HG03039 (cell line): ENCODE data around the gene EFCAB9.

Source experiments
- ATAC-seq: cut with Tn5 transposase; IDR thresholded peaks from one replicate; pipeline ENCODE4 v1.9.1; 2021; ENCODE audit warnings: mild to moderate bottlenecking, moderate library complexity; ENCODE audit not compliant: unreplicated experiment

The EFCAB9 gene

DNA sequence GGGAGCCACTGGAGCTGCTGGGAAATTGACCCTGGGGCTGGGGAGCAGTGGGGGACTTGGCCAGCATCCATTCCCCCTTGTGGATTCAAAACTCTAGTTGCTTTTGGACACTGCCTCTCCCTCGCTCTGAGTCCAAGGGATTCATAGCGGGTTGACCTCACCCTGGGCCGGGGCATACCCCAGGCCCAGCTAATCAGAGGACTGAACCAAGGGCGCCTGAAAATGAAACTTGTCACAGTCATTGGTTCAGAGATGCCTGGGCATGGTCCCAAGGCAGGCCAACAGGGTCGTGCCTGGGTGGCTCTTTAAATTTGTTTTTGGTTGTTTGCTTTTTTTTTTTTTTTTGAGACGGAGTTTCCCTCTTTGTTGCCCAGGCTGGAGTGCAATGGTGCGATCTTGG is 28.5 kb upstream of the EFCAB9 start:
- ATAC-seq = no peak

DNA sequence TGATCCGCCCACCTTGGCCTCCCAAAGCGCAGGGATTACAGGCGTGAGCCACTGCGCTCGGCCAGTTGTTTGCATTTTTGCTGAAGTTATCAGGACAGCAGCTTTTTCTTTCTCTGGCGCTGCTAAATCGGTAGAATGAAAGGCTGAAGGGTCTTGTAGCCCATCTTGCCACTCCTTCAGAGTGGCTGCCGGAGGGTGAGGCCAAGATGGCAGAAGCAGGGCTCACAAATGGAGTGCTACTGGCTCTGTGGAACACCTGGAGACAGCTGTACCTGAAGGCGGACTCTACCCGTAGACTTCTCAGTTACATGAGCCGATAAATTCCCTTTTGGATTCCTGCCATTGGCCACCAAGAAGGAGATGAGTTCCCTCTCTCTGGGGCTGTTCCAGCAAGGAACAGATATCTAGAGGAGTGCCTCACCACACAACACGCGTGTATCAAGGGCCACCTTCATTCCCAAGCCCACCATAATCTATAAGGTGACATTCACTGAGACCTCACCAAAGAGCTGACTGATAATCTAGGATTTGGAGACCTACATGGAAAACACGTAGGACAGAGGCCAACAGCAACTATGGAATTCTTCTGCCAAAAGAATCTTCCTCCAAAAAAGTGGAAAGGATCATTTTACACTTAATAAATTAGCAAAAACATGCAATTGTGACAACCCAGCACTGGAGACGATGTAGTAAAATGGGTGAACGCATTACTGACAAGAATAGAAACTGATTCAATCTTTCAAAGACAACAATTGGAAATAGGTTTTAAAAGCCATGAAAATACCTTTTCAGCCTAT is 27.7 kb upstream of the EFCAB9 start:
- ATAC-seq = no peak

DNA sequence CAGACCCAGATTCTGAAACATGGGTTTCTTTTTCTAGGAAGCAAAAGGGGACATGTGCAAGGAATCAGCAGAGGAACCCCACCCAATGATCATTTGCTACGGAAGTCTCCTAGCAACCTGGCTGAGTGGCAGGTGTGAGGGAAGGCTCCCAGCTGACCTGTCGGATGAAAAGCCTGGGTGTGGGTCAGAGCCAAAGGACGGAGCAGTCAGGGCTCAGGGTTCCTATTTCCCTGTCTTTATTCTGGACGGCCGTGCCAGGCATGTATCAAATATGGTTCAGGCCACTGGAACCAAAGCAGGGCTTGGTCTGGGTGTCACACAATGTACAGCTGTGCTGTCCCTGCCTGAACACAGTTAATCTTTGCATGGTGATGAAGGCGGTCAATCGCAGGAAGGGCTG is 26.1 kb upstream of the EFCAB9 start:
- no peak for ATAC-seq

DNA sequence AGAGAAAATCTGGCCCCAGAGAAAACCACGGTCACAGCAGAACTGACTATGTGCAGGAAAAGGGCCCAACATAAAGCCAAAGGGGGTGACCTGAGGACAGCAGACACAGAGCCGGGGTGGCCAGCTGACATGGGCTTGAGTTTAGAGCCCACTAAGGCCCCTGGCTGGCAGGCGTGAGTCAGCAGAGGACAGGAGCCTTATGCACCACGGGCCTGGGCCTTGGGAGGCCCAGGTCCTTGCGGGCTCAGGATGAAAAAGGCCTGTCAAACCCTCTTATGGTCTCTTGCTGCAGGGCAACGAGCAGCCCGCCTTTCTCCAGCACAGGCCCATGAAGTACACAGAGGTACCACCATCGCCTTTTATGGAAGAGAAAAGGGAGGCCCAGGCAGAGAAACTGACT is 25.7 kb upstream of the EFCAB9 start:
- ATAC-seq = no peak

DNA sequence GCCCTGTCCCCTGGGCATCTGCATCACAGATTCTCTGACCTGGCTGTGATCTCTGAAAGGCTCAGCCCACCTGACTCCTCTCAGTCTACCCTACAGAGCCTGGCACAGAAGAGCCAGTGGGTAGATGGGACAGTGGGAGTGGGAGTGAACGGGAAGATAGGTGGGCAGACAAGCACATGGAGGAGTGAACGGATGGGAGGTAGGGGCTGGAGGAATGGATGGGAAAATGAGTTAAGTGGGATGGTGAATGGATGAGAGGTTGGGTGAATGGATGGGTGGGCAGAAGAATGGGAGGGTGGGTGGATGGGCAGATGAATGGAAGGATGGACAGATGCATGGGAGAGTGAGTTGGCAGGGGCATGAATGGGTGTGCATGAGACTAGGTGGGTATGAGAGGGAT is 24.8 kb upstream of the EFCAB9 start:
- ATAC-seq = no peak

DNA sequence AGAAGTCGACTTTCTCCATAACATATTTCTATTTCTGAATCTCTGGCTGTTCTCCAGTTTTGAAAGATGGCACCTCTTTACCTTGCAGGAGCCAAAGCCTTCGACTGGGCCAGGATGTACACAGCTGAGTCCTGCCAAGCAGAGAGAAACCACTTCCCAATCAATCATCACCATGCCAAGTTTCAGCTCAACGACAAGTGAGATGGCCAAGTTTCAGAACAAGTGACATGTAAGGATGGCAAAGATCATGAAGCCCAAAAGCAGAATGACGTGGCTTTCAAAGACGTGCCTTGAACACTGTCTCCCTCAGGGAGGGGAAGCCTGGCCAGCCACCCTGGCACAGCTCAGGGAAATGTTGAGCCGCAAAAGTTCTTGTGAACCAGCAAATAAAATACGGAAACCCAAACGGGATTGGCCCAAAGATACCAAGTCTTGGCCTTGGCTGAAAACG is 23.7 kb upstream of the EFCAB9 start:
- ATAC-seq = no peak

DNA sequence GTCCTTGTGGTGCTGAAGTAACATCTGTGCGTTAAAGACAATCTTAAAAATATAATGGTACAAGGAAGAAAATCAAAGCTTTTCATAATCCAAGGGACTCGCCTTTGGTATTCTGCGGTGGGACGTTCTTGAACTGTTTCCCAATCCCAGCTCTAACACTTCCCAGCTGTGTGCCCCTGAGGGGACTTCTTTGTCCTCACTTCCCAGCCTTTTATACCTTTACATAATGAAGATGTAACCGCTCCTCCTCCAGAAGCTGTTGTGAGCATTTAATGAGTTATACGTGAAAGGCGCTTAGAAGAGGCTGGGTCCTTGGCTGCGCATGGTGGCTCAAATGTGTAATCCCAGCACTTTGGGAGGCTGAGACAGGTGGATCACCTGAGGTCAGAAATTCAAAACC is 22.9 kb upstream of the EFCAB9 start:
- no peak for ATAC-seq

DNA sequence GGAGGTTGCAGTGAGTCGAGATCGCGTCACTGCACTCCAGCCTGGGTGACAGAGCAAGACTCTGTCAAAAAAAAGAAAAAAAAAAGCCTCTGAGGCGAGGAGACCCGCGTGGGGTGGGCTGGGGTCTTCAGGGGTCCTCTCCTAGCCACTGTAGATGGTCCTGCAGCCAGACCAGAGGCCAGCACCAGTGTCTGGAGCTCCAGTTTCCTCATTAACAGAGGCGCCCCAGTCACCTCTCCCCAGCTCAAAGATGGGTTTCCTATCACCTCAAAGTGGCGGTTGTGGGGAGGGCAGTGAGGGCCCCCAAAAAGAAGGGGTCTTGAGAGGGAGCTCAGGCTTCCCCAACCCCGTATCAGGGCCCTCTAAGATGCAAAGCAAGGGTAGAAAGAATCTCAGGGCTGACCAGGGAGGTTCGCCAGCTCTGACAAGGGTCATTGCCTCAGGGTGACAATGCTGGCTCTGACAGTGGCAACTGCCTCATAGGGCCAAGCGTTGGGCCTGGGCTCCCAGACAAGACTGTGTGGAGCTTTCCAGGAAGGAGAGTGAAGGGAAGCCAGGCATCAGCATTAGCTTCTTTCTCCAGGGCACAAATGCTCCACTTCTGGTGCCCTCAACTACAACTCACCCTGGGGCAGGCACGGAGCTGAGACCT is 20.9 kb upstream of the EFCAB9 start:
- no peak for ATAC-seq

DNA sequence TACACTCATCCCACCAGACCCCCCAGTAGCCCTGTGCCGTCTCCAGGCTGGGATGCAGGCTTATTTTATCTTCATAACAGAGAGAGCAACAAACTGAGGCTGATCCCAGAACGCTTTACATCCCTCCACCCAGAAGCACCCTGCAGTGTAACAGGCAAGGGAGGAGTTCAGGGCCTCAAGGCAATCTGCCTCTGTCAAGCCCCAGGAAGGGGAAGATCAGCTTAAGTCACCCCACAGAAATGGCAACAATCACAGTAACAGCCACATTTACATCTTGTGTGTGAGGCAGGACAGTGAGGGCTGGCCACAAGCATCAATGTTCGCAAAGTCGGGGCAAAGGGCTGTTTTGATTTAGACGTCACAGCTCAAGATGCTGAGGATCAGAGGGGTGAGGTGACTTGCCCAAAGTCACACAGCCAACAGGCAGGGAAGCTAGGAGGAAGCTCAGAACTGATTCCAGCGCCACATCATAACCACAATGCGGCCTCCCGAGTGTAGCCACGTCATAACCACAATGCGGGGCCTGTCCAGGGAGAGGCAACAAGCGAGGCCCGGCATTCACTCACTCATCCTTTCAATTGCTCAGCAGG is 20.3 kb upstream of the EFCAB9 start:
- no peak for ATAC-seq

DNA sequence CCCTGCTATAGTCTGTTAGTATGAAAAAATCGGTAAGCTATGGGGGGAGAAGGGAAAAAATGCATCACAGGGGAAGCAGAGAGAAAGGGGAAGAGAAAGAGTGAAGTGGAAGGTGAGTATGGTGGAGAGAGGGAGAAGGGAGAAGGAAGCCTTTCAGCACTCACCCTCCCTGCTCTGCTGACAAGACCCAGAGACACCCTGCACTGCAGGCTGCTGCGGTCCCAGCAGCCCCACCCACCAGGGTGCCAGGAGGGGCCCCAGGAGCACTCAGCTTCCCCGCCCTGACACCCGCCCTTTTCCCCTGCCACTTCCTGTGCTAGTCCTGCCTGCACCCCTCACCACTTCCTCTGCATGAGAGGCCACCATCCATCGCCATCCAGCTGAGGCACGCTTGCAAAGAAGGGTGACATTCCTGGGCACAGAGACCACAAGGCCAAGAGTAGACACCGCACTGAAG is 18.7 kb upstream of the EFCAB9 start:
- peak; percentile 54 for ATAC-seq

DNA sequence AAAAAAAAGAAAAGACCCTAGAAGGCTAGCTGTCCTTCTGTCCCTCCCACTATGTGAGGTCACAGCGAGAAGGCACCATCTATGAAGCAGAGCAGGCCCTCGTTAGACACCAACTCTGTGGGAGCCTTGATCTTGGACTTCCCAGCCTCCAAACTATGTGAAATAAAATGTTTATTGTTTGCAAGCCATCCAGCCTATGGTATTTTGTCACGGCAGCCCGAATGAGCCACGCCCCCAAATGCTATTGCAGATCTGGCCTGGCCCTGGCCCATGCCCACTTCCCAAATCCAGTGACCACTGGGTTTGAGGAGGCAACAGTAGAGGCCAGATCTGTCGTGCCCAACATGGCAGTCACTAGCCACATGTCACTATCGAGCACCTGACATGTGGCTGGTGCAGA is 16.8 kb upstream of the EFCAB9 start:
- ATAC-seq = no peak

DNA sequence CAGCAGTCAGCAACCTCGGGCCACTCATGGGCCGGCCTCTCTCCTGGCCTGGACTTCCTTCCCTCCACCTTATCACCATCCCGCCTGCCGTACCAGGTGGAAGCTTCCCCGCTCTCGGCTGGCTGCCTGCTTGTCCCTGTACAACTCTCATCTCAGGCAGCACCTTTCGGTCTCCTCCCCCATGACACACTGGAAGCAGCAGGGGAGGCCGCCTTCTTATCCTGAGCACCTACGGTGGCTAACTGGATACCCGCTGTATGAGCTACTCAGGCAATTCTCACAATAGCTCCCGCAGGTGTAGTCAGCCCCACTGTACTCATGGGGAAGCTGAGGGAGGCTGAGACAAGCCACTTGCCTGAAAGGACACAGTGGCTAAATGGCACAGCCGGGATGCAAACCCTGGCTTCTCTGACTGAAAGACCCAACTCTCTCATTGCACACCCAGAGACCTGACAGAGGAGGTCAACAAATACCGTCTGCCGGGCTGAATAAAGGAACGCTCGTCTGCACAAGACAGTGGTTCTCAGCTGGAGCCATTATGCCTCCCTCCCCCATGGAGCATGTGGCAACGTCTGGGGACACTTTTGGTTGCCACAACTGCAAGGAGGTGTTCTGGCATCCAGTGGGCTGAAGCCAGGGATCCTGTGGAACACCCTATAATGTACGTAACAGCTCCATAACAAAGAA is 15.5 kb upstream of the EFCAB9 start:
- ATAC-seq = no peak

DNA sequence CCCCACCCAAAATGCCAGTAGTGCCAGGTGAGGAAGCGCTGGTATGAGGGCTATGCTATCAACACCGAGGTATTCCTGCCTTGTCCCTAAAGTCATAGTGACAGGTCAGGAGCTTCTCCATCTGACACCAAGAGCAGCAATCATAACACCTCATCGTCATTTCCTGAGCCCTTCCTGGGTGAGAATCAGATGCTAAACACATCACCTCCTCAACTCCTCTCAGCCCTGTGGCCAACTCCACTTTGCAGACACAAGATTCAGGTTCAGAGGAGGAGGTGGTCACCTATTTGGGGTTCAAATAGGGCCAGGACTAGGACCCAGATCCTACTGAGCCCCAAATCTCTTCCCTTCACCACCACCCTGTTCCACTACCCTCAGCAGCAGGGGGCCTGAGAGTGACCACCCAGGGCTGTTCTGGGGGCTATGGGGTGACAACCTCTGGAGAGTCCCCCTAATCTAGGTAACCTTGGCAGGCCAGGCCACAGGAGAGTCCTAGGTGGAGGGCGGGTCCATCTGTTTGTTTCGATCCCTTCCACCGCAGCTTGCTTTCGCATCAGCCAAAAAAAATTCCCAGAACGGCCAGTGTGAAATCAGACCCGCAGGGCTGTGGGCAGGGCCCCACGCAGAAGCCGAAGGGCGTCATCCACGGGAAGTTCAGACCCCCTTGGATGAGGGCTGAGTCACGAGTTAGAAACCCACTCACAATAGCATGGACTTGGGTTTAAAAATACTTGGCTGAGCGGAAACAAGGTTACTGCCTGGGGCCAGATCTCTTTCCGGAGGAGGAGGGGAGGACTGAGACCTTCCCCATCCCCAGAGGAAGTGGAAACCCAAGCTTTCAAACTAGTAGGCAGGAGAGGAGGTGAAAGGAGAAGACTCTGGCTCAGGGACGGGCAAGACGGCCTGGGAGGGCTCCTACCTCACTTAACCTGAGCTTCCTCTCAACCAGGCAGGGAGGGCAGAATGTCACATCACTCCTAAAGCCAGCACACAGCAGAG is 14.7 kb upstream of the EFCAB9 start:
- ATAC-seq = no peak

DNA sequence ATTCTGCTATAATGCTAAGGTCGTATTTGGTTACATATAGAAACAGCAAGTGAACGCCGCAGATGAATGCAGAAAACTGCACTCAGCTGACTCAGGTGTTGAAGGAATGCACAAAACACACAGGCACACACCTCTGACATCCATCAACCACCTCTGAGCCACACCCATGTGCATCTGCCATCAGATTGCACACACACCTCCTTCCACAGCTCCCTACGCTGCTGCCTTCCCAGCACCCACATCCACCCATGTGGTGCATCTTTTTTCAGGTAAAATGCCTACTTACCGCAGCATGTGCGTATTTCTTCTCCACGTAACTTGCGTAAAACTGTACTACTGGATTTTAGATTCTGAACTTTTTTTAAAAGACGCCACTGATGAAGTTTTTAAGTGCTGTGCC is 13.0 kb upstream of the EFCAB9 start:
- no peak for ATAC-seq

DNA sequence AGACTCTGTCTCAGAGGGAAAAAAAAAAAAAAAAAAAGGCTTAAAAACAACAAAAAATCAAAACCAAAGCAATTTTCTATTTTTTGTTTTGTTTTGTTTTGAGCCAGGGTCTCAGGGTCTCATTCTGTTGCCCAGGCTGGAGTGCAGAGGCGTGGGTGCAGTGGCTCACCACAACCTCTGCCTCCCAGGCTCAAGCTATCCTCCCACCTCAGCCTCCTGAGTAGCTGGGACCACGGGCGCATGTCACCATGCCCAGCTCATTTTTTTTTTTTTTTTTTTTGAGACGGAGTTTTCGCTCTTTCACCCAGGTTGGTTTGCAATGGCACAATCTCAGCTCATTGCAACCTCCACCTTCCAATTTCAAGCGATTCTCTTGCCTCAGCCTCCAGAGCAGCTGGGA is 11.7 kb upstream of the EFCAB9 start:
- no peak for ATAC-seq

DNA sequence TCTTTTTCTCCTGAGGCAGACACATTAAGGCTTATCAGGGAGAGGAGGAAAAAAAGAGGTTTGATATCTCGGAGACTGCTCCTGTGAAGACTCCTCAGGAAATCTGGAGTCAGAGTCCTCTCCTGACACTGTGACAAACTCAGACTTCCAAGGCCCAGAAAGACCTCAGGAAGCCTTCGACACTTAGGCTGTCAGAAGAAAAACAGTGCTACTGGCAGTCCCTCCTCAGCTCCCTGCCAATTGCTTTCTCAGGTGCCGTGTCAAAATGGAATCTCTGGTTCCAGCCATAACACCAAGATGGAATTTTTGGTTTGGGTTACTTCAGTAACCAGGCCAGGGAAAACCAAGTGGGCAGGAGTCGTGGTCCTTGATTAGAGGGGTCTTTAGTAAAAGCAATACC is 10.1 kb upstream of the EFCAB9 start:
- no peak for ATAC-seq

DNA sequence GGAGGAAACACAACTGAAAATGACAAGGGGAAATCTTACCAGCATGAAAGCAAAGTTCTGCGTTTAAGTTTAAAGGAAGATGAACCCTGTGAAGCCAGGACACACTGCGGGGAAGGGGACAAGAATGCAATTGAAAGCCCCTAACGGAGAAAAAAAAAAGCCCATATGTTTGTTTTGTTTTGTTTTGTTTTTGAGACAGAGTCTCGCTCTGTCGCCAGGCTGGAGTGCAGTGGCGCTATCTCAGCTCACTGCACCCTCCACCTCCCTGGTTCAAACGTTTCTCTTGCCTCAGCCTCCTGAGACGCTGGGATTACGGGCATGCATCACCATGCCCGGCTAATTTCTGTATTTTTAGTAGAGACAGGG is 8.9 kb upstream of the EFCAB9 start:
- ATAC-seq = no peak

DNA sequence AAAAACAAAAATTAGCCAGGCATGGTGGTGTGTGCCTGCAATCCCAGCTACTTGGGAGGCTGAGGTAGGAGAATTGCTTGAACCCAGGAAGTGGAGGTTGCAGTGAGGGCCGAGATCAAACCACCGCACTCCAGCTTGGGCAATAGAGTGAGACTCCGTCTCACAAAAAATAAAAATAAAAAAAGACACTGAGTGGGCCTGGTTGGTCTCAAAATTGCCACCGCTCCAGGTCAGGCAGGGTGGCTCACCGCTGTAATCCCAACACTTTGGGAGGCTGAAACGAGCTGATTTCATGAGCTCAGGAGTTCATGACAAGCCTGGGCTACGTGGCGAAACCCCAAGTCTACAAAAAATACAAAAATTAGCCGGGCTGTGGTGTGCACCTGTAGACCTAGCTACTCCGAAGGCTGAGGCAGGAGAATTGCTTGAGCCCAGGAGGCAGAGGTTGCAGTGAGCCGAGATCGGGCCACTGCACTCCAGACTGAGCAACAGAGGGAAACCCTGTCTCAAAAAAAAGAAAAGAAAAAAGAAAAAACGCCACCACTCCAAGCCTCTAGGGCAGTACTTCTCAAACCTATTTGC is 7.8 kb upstream of the EFCAB9 start:
- no peak for ATAC-seq

DNA sequence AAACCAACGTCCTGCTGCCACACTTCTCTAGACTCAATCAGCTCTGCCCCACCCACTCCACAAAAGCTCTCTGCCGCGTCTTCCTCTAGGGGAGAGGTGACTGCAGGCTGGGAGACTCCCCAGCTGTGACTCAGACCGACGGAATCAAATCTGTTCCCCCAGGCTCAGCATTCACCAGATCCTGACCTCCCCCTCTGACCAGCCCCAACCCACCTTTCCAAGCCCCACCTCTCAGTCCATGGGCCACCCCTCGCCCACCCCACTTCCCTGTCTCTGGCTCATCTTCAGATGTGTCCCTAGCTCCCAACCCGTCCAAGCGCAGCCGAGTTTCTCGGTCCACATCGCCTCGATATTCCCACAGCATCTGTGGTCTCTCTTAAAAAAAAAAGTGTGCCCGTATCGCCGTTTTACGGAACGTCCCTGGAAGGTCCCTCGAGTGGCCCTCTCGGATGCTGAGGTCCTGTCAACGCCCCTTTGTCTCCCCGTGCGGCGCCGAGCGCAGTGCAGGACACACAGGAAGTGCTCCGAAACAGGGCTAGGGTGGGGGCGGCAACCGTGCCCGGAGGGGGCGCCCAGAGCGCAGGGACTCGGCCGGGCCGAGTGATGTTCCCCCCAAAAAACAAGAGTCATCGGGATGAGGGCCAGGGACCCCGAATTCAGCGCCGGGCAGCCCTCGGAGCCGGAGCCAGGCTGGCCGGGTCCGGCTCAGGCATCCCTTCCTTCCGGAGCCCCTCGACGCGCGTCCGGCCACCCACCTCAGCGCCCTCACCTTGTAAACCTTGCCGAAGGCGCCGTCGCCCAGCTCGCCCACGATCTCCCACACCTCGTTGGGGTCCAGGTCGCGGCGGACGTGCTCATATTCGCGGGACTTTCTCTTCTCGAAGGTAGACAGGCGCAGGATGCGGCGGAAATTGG is 6.6 kb upstream of the EFCAB9 start:
- ATAC-seq = peak; percentile 2
